GM12873 (cell line): ENCODE data around the gene C1orf74.
A peak's percentile ranks its signal among the peaks of the same experiment; 100 is the strongest.

Source experiments
- CTCF ChIP-seq: IDR thresholded peaks from 2 replicates; pipeline ENCODE4 v1.5.1; 2012; ENCODE audit warnings: low read depth, mild to moderate bottlenecking, moderate library complexity, low read length, control low read depth; ENCODE audit not compliant: insufficient read depth; ENCODE audit errors: missing control alignments

The C1orf74 gene

GRCh38 chr1:209784265-209785169, at the start of gene C1orf74:
C1orf74 (minus strand) TSS chr1:209784559; CDS start chr1:209783634, 925 bp downstream.
- TF ChIP-seq CTCF: no peak

- TF ChIP-seq CTCF: no peak
Measured at GRCh38 chr1:209831615-209832014, 47.3 kb upstream of the C1orf74 start.

DNA sequence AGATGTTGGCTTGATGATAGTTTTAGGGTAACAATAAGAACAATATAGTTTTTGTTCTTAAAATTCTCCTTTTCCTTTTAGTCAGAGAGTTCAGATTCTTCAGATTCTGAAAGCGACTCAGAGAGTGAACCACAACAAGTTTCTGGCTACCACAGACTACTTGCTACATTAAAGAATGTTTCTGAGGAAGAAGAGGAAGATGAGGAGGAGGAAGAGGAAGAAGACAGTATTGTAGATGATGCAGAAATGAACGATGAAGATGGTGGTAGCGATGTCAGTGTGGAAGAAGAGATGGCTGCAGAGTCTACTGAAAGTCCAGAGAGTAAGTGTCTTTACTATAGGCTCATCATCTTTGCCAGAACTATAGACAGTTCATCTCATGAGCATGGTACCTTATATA, 46.4 kb upstream of the C1orf74 start:
- no peak for TF ChIP-seq CTCF

DNA sequence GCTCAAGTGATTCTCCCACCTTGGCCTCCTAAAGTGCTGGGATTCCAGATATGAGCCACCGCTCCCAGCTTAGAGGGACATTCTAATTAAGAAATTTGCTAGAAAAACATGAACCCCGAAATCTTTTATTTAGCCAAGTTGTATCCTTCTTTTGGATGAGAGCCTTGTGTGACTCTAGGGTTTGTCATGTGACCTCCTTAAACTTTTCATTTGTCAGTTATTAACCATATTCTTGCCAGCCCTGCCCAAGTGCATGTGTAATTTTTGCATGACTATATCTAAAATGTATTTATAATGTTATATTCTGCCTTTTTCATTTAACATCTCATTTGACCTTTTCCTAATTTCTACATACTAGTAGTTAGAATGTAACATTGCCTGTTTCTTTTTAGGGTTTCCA, 45.4 kb upstream of the C1orf74 start:
- TF ChIP-seq CTCF: no peak

DNA sequence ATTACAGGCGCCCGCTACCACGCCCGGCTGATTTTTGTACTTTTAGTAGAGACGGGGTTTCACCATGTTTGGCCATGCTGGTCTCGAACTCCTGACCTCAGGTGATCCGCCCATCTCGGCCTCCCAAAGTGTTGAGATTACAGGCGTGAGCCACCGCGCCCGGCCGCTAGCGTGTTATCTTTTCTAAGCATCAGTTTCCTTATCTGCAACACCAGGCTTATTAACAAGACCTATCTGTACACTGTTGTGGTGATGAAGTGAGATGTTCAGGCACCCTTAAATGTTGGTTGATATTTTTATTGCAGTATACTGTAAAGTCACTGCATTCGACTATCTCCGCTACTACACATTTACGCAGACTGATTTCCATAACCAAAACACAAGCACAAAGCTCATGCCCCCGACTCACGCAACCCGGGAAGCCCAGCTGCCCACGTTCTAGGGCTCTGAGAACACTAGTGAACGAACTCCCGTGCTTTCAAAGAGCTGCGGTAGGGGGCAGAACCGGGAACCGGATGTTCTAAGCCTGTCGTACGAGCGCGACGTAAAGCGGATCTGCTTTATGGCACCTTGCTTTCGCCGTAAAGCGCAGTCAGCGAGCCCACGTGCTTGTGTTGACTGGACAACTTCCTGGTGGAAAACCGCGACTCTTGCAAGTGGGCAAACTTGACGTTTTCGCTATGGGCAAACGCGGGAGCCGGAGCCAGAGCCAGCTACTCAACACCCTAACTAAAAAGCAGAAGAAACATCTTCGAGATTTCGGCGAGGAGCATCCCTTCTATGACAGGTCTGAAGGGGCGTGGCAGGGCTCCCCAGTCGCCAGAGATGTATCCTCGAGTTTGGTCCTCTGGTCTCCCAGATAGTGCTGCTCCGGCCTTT, 43.3 kb upstream of the C1orf74 start, which contains the start of gene UTP25:
Gene UTP25, plus strand, starts transcription at position 589 of the 879 bp plus-strand sequence. Its CDS starts 92 bp downstream, at position 681.
- TF ChIP-seq CTCF: peak; percentile 78

DNA sequence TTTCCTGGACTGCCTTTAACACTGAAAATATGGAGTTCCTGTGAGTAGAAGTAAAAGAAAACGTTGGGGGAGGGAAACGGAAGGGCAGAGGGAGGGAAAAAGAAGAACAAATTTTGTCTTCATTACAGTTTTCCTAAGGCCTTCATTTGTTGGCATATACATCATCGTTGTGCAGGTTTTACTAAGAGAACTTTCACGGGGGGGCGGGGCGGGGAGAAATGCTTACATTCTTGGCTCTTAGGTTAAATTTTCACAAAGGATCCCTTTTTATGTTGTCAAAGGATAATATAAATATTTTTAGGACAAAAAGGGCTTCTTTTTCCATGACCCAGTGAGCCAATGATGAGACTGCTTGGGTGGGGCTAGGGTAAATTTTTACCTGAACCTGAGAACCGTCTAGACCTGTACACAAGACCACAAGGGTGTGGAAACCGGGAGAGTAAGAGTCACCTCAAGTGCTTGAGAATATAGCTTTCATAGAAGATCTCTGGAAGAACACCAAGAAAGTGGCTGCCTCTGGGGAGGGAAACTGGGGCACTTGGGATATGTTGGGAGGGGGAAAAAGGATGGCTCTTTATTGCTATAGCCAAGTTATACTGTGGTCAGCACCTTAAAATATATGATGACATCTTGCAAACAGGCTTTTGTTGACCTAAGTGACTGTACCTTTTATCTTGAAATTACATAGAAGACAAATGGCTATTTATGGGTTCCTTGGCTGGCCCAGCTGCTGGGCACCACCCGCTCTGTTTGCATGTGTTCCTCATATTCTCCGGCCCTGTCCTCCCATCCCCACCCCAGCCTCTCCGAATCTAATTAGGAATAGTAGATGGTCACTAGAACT, 41.5 kb upstream of the C1orf74 start:
- no peak for TF ChIP-seq CTCF
